Stimulated activated CD8-positive, alpha-beta memory T cell treated with anti-CD3 and anti-CD28 coated beads, Interleukin-4, amount 100 ng/mL, for 1 hour (primary cell): ENCODE data around the gene SORBS1.

ENCODE experiments used
- DNase-seq, 2 donors: peaks; one replicate each; pipeline ENCODE4 v3.0.0-alpha.2; 2020; ENCODE audit warnings: low read depth in 2 of 2, low spot score in 1 of 2

SORBS1 gene

GRCh38 chr10:95542330-95542729 lies 18.8 kb downstream of the SORBS1 start:
- no peak for DNase-seq

- no peak for DNase-seq
Observed at GRCh38 chr10:95540514-95541052, 20.6 kb downstream of the SORBS1 start.

- no peak for DNase-seq
Observed at GRCh38 chr10:95539560-95540284, 21.4 kb downstream of the SORBS1 start.

- DNase-seq = no peak
Observed at GRCh38 chr10:95538412-95538811, 22.8 kb downstream of the SORBS1 start.

GRCh38 chr10:95537542-95537927 lies 23.6 kb downstream of the SORBS1 start:
- no peak for DNase-seq

GRCh38 chr10:95536894-95537541 lies 24.2 kb downstream of the SORBS1 start:
- no peak for DNase-seq

GRCh38 chr10:95536017-95536416 lies 25.2 kb downstream of the SORBS1 start:
- no peak for DNase-seq

GRCh38 chr10:95535526-95535925 lies 25.6 kb downstream of the SORBS1 start:
- no peak for DNase-seq

- no peak for DNase-seq
Observed at GRCh38 chr10:95533590-95533989, 27.6 kb downstream of the SORBS1 start.

GRCh38 chr10:95532536-95532935 lies 28.6 kb downstream of the SORBS1 start:
- DNase-seq = no peak

- no peak for DNase-seq
Observed at GRCh38 chr10:95531994-95532399, 29.2 kb downstream of the SORBS1 start.

- no peak for DNase-seq
Observed at GRCh38 chr10:95531058-95531809, 29.9 kb downstream of the SORBS1 start.

GRCh38 chr10:95530561-95530960 lies 30.6 kb downstream of the SORBS1 start:
- DNase-seq = no peak

- DNase-seq = no peak
Observed at GRCh38 chr10:95530029-95530428, 31.1 kb downstream of the SORBS1 start.

- no peak for DNase-seq
Observed at GRCh38 chr10:95526044-95526443, 35.1 kb downstream of the SORBS1 start.

GRCh38 chr10:95525033-95525418 lies 36.1 kb downstream of the SORBS1 start:
- no peak for DNase-seq

- DNase-seq = no peak
Observed at GRCh38 chr10:95524358-95525032, 36.7 kb downstream of the SORBS1 start.

GRCh38 chr10:95522117-95522516 lies 39.1 kb downstream of the SORBS1 start:
- no peak for DNase-seq

- DNase-seq = no peak
Observed at GRCh38 chr10:95520617-95521016, 40.6 kb downstream of the SORBS1 start.

- DNase-seq = no peak
Observed at GRCh38 chr10:95518455-95519452, 42.4 kb downstream of the SORBS1 start.
